Activated gamma-delta T cell treated with Interleukin-2 at 50 U/mL for 16 hours (primary cell): Measurements from ENCODE around the gene LAMTOR2.
"Not testable (repeated sequence)": the region's sequence is repeated elsewhere in the genome, so short reads cannot be mapped to it uniquely, and the experiment has no call there.

ENCODE experiments used
- DNase-seq: peaks from one replicate; pipeline ENCODE4 v3.0.0-alpha.2; 2020

The LAMTOR2 gene

DNA sequence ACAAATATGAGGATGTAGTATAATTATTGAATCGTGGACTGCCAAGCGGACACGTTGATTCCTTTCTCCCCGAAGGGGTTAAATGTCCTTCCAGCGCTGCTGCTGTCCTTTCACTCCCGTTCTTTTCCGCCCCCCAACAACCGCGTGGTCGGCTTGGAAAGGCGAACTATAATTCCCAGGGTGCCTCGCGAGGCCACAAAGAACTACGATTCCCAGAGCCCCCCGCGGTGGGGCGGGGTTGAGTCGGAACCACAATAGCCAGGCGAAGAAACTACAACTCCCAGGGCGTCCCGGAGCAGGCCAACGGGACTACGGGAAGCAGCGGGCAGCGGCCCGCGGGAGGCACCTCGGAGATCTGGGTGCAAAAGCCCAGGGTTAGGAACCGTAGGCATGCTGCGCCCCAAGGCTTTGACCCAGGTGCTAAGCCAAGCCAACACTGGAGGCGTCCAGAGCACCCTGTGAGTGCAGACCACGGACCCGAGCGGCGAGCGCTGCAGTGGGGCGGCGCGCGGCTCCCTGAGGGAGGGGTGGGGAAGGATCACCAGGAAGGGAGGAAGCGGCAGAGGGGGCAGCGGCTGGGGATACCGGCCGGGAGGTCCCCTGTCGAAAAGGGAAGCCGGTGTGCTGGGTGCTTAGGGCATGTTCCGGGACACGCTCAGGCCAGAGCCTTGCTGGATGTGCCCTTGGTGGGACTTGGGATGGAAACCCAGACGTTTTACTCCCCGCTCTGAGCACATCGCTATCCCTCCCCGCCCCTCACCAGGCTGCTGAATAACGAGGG is at the start of gene LAMTOR2:
LAMTOR2 (plus strand) TSS at position 283 of the 781 bp plus-strand sequence; CDS start at position 391, 108 bp downstream.
- peak; percentile 95 for DNase-seq

DNA sequence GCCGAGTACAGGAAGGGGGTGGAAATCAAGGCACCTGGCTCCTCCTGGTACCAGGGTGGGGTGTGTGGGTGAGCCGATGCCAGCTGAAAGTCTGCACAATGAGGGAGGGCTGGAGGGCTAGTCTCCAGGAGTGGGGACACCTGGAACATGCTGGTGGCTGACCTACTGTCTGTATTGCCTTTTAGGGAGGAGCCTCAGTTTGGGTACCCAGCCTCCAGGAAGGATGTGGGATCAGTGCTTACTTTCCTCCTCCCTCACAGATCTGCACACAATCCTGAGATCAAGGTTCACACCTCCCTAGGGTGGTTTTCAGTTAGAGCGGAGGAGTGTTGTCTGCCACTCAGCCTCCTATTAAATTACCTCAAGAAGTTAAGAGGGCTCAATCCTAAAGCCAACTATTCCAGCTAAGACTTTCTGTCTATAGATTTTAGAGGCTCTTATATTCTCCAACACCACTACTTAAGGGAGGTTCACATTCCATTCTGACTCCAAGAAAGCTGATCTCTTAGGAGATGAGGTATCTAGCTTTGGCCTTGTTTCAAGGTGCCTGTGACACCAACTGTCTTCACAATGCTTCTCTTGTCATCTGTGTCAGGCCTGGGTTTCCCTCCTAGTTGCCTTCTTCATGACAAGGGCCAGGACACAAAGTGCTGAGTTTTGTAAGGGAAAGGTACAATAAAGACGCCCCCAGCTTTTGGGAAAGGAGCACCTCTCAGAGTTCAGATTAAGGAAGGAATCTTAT is 49.6 kb upstream of the LAMTOR2 start:
- peak; percentile 40 for DNase-seq

DNA sequence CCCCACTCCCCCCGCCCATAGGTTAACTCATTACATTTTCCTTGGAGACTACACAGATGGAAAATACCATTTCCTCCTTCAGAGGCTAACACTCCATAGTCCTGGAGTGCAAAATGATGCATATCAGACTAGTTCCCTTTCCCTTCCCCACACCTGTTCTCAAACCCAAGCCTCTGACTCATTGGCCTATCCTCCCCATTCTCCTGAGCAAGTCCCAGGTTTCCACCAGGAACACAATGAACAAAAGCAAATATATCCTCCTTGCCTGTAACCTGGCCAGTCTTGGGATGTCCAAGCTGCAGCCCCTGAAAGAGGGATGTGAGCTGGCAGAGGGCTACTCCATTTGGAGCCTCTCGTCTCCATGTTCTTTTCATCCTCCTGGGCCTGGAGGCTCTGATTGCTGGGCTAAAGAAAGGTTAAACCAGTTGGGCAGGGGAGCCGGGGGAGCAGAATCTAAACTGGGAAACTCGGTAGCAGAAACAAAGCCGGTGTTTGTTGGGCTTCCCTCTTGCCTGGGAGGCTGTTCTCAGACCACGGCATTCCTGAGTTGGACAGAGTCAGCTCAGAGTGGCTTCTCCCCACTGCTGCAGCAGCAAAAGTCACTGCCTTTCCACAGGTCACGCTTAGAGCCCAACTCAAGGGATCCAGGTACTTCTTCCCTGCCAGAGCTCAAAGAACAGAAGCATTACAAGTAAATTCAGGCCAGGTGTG is 47.8 kb upstream of the LAMTOR2 start:
- DNase-seq, result no peak

DNA sequence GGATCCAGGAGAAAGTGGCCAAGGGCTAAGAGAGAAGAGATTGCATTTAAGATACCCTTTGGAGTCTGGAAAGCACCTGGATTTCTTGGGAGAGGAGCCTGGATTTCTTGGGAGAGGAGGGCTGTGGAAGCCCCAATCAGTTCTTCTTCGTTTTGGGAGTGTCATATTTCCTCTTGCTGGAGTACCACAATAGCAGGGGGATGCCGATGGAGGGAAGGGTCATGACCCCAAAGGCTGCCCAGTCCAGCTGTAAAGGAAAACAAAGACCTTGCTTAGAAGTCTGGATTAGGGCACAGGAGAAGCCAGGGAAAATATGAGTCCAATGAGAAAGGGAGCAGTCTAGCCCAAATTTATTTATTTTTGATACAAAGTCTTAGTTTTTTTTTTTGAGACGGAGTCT is 45.2 kb upstream of the LAMTOR2 start:
- no peak for DNase-seq

DNA sequence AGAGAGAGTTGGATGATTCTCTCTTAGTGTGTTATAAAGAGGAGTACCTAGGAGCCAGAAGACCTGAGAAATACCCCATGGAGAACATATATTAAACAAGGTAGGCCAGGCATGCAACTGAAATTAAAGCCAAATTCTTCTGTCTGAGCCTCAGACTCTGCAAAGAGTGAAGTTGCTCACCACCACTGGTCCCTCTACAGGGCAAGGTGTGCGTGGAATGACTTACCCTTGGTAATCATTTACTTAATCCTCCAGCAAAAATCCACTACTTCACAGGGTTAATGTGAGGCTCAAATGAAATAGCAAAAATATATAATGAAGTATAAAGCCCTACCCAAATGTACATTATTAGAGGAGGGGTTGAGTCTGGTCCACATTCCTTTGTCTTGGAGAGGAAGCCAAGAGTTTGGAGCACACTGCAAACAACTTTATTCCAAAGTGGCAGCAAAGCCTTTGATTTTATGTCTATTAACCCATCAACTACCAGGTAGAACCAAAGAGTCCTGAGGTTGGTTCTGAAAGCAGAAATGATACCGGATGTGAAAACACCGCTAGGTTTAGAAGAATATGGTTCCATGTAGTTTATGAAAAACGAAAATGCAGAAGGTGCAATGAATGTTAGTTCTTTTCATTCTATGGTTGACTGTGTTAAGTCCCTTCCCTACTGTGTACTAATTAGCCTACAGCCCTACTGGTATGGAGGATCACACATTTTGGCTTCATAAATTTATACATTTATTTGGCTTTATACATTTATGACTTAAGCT is 42.3 kb upstream of the LAMTOR2 start:
- DNase-seq, result no peak

DNA sequence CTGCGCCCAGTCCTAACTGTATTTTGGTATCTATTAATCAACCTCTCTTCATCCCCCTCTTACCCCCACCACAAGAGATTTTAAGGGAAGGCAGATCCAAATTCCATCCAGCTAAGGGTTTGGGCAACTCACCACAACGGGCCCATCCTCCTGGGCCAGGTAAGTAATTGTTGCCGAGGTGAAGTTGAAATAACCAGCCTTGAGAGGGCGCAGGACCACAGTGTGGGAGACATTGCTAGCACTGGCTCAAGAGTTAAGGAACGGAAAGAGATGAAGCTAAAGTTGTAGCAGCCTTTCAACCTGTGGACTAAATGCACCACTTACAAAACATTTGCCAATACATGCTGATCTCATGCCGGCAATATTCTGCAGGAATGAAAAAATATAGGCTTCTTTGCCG is 39.8 kb upstream of the LAMTOR2 start:
- no peak for DNase-seq

DNA sequence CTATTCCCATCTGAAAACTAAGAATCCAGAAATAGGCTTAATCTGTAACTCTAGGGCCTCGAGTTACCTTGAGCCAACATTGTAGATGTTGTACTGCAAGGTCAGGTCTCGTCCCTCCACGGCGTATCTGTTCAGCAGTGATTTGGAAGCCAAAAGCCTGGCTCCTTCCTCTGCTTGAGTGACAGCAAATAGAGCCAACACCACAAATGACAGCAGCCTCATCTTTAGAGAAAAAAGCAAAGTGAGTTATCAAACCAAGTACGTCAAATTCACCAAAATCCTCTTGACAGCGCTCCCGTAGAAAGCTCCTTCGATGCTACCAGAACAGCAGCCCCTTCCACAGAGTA is 34.7 kb upstream of the LAMTOR2 start:
- DNase-seq, result no peak

DNA sequence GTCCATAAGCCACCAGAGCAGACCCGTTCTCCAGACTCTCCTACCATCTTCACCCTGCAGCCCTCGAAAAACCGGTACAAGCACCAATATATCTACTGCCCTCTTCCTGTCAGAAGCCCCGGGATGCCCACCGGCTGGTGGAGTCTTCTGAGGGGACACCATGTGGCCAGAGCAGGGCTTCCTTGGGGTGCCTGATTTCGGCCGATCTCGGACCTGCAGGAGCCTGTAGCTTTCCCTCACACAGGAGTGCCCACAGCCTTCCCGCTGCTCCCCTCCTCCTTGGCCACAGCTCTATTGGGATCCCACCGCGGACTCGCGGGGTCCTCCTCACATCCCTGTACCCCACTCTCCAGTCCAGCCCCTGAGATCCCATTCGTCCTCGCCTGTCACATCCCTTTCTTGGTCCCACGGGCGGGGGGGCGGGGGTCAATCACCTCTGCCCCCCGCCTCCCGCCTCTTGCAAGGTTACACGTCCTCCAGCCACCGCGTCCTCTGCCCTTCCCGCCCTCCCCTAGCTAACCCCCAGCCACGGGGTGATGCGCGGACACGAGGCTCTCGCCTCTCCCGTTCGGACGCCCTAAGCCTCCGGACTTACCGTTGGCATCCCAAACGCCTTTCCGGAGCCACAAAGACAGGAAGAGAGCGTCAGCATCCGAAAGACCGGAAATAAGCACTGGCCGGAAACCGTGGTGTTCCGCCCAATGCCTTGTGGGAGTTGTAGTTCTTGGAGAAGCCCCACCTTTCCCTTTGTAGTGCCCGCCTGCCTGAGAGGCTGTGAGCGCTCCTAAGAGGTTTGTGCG is 34.1 kb upstream of the LAMTOR2 start, which contains the start of gene SSR2:
SSR2 (minus strand) TSS at position 659 of the 800 bp plus-strand sequence. CDS start 784 bp downstream, outside the sequence.
- peak; percentile 80 for DNase-seq

DNA sequence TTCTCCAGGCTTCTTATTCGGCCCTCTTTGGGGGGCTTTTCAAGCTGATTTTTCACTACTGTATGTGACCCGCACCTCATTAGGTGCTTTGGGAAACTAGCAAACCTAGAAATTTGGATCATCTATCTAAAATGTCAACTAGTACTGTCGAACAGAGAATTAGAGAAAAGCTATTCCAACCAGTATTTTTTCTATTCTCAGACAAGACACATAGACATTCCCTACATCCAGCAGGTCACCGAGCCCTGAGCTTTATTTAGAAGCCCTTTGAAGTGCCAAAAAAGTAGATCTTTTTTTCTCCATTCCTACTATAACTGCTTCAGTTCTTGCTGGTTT is 33.5 kb upstream of the LAMTOR2 start:
- no peak for DNase-seq

DNA sequence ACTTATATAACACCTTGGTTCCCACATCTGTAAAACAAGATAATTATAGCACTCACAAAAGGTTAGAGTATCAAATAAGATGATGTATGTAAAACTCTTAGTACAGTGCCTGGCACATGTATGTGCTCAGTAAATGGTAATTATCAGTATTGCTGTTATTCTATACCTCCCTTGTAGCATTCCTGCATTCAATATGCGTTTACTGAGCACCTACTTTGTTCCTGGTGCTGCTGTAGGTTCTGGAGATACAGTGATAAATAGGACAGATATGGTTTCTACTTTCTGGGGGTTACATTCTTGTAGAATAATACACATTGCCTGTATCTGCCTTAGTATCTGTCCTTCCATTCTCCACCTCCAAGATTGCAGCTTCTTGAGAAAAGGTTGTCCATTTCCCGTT is 32.6 kb upstream of the LAMTOR2 start:
- no peak for DNase-seq

DNA sequence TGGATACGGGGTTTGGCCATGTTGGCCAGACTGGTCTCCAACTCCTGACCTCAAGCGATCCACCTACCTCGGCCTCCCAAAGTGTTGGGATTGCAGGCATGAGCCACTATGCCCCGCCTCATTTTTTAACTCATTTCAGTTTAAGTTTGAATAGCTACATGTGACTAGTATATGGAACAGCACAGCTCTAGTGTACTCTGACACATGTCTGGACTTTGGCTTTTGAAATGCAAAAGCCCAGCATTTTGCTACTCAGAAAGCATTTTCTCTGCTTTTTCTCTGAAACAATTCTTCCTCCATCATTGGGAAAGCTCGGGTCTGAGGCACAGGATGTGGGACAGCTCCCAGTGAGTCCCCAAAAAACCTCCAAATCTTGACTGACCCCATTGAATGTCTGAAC is 29.8 kb upstream of the LAMTOR2 start:
- no peak for DNase-seq

DNA sequence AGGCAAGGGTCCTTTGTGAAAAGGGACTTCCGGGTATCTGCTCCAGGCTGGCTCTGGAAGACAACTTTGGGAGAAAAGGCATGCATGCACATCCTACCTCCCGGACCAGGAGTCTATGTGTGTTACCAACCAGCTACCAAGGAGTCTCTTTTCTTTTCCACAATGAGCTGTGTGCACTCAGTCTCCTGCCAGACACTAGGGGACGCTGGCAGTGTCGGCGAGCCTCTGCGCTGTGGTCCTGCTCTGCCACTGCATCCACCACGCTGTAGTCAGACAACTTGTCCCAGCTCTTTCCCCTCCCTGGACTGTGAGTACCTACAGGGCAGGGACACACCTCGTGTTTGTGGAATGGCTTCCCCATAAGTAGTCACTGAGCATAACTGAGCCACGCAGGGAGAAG is 28.7 kb upstream of the LAMTOR2 start:
- no peak for DNase-seq

DNA sequence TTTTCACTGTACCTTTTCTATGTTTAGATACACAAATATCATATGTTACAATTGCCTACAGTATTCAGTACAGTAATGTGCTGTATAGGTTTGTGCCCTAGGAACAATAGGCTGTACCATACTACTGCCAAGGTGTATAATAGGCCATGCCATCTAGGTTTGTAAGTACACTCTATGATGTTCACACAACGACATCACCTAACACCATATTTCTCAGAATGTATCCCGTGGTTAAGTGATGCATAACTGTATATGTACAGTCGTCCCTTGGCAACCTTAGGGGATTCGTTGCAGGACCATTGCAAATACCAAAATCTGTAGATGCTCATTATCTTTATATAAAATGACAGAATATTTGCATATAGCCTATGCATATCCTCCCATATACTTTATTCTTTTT is 28.0 kb upstream of the LAMTOR2 start:
- DNase-seq, result no peak

DNA sequence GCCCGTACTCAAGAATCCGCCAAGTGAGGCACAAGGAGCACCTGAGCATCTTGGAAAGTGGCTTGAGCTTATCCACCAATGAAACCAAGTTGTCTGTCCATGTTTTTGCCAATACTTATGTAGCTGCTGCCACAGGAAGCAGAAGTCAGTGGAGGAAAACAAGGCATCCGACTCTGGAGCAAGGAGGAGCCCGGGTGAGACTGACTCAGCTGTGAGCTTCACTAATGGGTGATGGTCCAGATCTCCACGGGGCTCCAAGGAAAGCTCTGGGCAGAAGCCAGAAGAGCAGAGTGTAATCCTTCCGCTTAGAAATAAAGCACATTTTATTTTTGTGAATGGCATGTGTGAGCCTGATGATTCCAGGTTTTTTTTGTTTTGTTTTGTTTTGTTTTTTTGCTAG is 21.6 kb upstream of the LAMTOR2 start:
- DNase-seq, result no peak

DNA sequence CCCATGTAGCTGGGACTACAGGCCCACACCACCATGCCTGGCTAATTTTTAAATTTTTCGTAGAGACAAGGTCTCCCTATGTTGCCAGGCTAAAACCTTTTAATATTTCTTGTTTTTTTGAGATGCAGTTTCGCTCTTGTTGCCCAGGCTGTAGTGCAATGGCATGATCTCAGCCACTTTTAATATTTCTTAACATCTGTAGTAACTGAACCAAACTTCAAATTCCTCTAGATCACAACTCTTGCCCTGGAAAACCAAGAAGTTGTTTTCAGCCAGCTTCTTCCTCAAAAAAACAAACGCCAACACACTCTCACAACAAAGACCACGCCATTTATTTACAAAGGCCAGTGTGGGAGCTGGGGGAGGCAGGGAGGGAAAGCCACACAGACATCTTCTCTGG is 19.6 kb upstream of the LAMTOR2 start:
- DNase-seq, result not testable (repeated sequence)

DNA sequence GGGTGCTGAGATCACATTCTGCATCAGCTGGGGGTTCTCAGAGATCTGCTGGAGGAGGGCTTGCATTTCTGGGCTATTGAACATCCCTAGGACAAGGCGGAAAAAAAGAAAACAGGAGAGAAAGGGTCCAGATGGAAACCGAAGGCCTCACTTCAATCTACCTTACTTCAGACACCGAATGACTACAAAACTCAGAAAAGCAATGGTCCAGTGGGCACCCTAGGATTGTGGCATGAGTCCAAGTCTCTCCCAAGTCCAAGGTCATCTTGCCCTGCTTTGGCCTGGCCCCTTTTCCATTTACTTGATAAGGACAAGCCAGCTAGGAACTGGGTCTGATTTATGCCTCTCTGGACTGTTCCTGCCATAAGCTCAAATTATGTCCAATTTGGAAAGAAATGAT is 11.8 kb upstream of the LAMTOR2 start:
- no peak for DNase-seq

DNA sequence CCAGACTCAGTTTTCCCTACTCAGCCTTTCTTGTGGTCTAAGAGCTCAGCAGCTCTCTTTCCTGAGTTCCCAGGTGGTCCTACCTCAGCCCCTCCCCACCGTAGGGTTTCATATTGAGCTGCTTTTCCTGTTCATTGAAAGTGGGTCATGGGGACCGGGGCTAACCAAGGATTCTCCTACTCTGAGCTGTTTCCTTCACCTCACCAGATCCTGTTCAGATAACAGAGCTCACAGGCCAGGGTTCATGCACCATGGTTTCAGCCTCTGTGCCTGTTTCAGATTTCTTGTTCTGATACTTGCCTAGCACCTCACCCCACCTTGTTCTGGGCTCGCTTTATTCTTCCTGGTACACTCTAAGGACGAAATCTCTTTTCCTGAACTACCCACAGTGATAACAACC is 9.5 kb upstream of the LAMTOR2 start:
- no peak for DNase-seq

DNA sequence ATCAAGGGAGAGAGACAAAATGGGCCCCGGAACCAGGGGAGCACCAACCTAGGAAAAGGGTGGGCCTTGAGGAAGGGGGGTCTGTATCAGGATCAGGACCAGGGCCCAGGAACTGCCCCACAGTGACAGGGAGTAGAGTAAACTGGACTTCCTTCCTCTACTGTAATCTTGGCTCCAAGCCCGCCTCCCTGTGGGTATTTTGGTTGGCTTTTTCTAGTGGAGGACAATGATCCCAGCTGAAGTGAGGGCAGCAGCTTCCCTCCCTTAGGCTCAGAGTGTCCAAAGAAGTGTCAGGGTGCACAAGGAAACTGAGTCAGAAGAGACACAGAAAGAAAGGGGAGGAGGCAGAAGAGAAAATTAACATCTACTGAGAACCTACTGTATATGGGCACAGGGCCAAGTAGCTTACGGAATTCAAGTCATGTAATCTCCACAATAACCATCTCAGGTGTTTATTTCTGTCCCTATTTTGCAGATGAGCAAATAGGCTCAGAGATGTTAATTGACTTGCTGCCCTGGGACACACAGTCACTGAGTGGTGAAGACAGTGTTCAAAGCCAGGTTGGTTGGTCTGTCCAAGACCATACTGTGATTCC is 5.8 kb upstream of the LAMTOR2 start:
- DNase-seq, result no peak

DNA sequence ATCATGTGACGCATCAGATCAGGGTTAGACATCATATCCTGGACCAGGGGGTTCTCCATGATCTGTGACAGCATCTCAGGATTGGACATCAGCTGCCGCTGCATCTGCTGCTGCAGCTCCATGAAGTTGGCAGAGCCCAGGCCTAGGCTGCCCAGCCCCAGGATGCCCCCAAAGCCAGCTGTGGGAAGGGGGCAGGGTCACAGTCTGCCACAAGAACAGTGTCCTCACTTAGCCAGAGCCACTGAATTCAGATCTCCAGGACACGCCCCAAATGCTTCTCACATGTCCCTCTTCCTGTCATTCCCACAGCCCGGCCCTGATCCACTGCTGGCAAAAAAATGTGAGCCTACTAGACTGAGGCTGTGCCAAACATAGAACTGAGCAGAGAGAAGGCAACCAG is 4.2 kb upstream of the LAMTOR2 start:
- DNase-seq, result no peak

DNA sequence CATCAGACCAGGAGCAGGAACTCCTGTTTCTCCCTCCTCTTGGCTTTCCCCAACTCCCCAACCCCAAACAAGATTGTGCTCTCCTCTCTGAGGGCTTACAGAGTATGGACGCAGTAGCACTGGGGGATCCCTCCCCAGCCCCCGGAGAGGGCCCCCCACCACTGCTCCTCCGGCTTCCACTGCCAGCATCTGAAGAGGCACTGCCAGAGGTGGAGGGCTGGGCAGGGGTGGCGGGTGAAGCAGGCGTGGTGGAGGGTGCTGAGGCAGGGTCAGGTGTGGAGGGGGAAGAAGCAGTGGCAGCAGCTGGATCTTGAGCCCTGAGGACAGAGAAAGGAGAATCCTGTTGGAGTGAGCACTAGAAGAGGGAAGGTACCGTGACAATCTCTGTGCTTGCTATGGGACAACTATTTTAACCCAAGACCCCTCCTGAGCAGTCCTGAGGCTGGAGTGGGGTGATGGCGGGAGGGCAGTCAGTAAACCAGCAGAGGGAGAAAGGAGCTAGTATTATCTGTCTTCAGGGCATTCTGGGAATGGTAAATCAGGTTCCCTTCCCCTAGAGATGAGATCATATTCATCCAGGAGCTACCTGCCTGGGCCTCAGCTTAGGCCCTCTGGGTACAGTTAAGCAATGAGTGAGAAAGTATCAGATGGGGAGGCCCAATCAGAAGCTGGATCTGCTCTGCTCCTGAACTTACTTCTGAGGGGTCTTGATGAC is 3.4 kb upstream of the LAMTOR2 start:
- no peak for DNase-seq
